HG02938 (cell line): ENCODE measurements around the gene KCNN4.
"Not testable (repeated sequence)": the region's sequence is repeated elsewhere in the genome, so short reads cannot be mapped to it uniquely, and the experiment has no call there.

Experiments used
- ATAC-seq: cut with Tn5 transposase; IDR thresholded peaks from one replicate; pipeline ENCODE4 v1.9.1; 2021; ENCODE audit warnings: mild to moderate bottlenecking, moderate library complexity; ENCODE audit not compliant: unreplicated experiment

Gene KCNN4

GRCh38 chr19:43775299-43775890, 5.4 kb downstream of the KCNN4 start:
- no peak for ATAC-seq

GRCh38 chr19:43774940-43775258, 5.9 kb downstream of the KCNN4 start:
- not testable (repeated sequence) for ATAC-seq

- no peak for ATAC-seq
Measured at GRCh38 chr19:43774103-43774939, 6.5 kb downstream of the KCNN4 start.

- ATAC-seq: no peak
Measured at GRCh38 chr19:43773725-43774102, 7.1 kb downstream of the KCNN4 start.

- no peak for ATAC-seq
Measured at GRCh38 chr19:43769256-43769655, 11.5 kb downstream of the KCNN4 start.

- ATAC-seq: no peak
Measured at GRCh38 chr19:43768273-43769050, 12.3 kb downstream of the KCNN4 start.

GRCh38 chr19:43767818-43768217, 13.0 kb downstream of the KCNN4 start:
- no peak for ATAC-seq

GRCh38 chr19:43767316-43767715, 13.5 kb downstream of the KCNN4 start:
- no peak for ATAC-seq

- no peak for ATAC-seq
Measured at GRCh38 chr19:43766755-43767043, 14.1 kb downstream of the KCNN4 start.

GRCh38 chr19:43765109-43765876, 15.5 kb downstream of the KCNN4 start:
- ATAC-seq: peak; percentile 66

GRCh38 chr19:43764684-43765083, 16.1 kb downstream of the KCNN4 start:
- ATAC-seq: not testable (repeated sequence)

- no peak for ATAC-seq
Measured at GRCh38 chr19:43763473-43763939, 17.3 kb downstream of the KCNN4 start.

GRCh38 chr19:43762814-43763213, 18.0 kb downstream of the KCNN4 start:
- ATAC-seq: no peak

- ATAC-seq: no peak
Measured at GRCh38 chr19:43760941-43761340, 19.8 kb downstream of the KCNN4 start.

- ATAC-seq: no peak
Measured at GRCh38 chr19:43759515-43759914, 21.3 kb downstream of the KCNN4 start.

GRCh38 chr19:43755256-43755801, 25.4 kb downstream of the KCNN4 start:
- ATAC-seq: no peak

- peak; percentile 54 for ATAC-seq
Measured at GRCh38 chr19:43754503-43755255, 26.1 kb downstream of the KCNN4 start, which contains the start of gene SMG9. SMG9 (minus strand) TSS chr19:43754962; CDS start chr19:43750741, 4,221 bp downstream.

- peak; percentile 42 for ATAC-seq
Measured at GRCh38 chr19:43754253-43754502, 26.6 kb downstream of the KCNN4 start.

- ATAC-seq: no peak
Measured at GRCh38 chr19:43752287-43752875, 28.4 kb downstream of the KCNN4 start.
